Measurements from ENCODE around the gene SPO11.

Gene SPO11

DNA sequence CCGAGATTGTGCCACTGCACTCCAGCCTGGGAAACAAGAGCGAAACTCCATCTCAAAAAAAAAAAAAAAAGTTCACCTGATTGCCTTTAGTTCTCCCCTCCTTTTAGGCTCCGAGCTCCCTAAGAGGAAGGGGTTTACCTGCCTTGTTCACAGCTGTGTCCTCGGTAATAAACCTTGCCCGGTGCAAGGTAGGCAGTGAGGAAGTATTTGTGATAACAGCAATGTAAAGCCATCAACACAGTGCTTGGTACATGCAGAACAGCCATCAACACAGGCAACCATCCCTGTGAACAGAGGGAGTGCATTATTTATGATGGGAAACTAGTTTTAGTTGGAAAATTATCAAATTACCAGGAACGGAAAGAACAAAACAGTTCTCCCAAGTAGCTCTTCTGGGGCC is 1.8 kb upstream of the SPO11 start:
- TF ChIP-seq, protein P1, sequence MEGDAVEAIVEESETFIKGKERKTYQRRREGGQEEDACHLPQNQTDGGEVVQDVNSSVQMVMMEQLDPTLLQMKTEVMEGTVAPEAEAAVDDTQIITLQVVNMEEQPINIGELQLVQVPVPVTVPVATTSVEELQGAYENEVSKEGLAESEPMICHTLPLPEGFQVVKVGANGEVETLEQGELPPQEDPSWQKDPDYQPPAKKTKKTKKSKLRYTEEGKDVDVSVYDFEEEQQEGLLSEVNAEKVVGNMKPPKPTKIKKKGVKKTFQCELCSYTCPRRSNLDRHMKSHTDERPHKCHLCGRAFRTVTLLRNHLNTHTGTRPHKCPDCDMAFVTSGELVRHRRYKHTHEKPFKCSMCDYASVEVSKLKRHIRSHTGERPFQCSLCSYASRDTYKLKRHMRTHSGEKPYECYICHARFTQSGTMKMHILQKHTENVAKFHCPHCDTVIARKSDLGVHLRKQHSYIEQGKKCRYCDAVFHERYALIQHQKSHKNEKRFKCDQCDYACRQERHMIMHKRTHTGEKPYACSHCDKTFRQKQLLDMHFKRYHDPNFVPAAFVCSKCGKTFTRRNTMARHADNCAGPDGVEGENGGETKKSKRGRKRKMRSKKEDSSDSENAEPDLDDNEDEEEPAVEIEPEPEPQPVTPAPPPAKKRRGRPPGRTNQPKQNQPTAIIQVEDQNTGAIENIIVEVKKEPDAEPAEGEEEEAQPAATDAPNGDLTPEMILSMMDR (IDR thresholded peaks at IDR 0.05; ENCODE audit: low read depth, low read length, missing control alignments), result no peak
- H3K4me3 ChIP-seq (ENCODE audit: low read depth, low read length), result no peak overlapping the region
- DNase-seq (ENCODE audit: low read depth), result no peak
- in situ Hi-C loops (cut with HindIII; ENCODE audit: low sequenced_read_pairs), result no loop called here

DNA sequence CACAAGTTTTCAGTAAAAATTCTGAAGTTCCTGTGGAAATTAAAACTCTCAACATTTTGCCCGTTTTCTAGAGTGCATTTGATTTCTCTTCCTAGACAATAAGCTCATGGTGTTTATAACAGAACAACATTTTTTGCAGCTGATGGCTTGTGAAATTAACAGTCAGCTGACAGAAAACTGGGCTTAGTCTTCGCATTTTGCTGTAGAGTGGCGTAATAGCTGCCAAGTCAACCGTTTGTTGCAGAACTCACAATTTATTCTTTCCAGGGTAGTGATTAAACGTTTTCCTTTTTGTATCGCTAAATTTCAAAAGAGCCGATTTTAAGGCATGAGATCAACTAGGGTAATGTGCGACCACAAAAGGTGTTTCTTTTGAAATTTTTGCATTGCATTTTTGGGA is 1.4 kb downstream of the SPO11 start:
- TF ChIP-seq, protein P1 (IDR thresholded peaks at IDR 0.05; ENCODE audit: low read depth, low read length, missing control alignments), result no peak
- no peak for DNase-seq (ENCODE audit: low read depth)
- no peak overlapping the region for H3K4me3 ChIP-seq (ENCODE audit: low read depth, low read length)
- in situ Hi-C loops (cut with HindIII; ENCODE audit: low sequenced_read_pairs), result no loop called here

DNA sequence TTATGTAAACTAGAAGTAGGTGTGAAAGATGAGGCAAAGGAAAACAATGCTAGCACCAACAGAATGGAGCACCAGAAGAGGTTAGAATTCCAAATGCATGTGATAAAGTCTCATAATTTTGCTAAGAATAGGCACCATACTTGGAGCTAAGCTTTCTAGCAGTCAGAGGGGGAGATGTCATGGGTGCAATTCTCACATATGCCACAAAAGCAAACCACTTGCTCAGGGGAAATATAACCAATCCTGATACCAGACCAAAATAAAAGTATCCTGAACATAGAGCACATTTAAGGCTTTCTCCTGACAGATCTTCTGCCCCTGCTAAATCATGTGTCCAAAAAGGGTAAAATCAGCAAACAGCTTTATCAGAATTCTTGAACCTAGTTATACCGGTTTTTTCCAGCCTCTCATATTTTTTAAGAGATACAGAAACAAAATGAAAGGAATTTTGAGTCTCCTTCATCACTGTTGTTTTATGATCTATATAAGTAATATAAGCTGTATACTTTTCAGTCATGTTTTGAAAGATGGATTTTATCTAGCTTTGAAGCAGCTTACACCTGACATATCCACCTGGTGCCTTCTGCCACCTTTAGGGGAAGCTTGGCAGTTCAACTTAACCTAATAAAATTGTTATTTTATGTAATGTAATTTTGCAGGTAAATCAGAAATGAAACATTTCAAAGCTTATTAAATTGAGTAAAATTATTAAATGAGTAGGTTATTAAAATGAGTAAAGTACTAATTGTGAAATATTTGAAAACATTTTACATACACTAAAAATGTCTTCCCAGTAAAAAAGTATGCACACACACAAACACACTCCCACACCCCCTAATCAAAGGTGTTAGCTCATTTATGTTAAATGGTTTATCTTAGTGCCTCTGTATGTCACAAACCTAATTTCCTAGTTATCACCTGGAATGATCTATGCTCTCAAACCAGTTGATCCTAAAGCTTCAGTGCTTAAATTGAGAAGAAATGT is 2.8 kb downstream of the SPO11 start:
- DNase-seq (ENCODE audit: low read depth), result no peak

DNA sequence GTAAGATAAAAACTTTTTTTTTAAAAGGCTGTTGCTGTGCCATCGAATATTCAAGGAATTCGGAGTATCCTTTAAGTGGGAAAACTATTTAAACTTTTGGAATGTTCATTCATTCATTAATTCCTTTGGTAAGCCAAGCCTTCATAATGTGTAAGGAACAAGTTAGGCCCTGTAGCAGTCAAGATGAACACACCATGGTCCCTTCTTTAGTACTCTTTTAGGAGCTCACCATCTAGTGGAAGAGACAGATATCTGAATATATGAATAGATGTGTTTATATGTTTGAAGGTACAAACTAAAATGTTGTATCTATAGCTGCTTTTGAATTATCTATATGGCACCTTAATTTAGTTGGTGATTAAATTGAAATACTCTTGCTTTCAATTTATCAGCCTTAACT is 5.8 kb downstream of the SPO11 start:
- TF ChIP-seq, protein P1 (IDR thresholded peaks at IDR 0.05; ENCODE audit: low read depth, low read length, missing control alignments), result no peak
- H3K4me3 ChIP-seq (ENCODE audit: low read depth, low read length), result no peak overlapping the region
- DNase-seq (ENCODE audit: low read depth), result no peak
- in situ Hi-C loops (cut with HindIII; ENCODE audit: low sequenced_read_pairs), result no loop called here

More for the DNA sequence above, 2.8 kb downstream of the SPO11 start:
- in situ Hi-C loops (cut with HindIII; ENCODE audit: low sequenced_read_pairs), result no loop called here
- no peak overlapping the region for H3K4me3 ChIP-seq (ENCODE audit: low read depth, low read length)
- TF ChIP-seq, protein P1 (IDR thresholded peaks at IDR 0.05; ENCODE audit: low read depth, low read length, missing control alignments), result peak; percentile 12

DNA sequence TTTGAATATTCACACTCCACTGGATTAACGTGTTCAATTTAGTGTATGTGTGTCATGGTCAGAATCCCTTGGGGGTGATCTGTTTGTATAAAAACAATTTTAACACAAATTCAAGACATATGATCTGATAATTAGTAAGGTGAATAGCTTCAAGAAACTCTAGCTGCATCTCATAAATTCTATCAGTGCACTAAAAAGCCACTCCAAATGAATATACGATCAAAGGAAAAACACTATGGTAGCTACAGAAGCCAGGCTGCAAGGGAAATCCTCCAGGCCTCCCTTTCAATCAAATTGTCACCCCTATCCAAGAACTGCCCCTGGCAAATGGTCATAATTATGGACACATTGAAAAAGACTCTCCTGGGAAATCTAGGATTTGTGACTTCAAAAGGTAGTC is 12.1 kb downstream of the SPO11 start:
- DNase-seq (ENCODE audit: low read depth), result no peak
- TF ChIP-seq, protein P1 (IDR thresholded peaks at IDR 0.05; ENCODE audit: low read depth, low read length, missing control alignments), result no peak
- in situ Hi-C loops (cut with HindIII; ENCODE audit: low sequenced_read_pairs), result no loop called here
- no peak overlapping the region for H3K4me3 ChIP-seq (ENCODE audit: low read depth, low read length)

DNA sequence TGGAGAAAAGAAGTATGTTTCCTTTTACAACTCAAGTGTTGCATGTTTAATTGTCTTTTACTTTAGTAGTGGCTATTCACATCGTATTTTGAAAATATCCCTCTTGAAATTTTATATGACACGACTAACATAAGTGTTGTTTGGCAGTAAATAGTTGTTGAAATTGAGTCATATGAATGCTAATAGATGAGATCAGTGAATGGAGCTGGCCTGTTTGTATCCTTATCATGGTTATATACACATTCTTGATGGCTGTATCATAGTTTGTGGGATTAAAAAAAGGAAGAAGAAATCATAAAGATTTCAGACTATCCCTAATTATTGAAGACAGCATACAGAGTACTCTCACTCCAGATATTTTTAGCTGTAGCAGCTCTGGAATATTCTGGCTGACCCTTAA is 13.2 kb downstream of the SPO11 start:
- DNase-seq (ENCODE audit: low read depth), result no peak
- in situ Hi-C loops (cut with HindIII; ENCODE audit: low sequenced_read_pairs), result no loop called here
- H3K4me3 ChIP-seq (ENCODE audit: low read depth, low read length), result no peak overlapping the region
- TF ChIP-seq, protein P1 (IDR thresholded peaks at IDR 0.05; ENCODE audit: low read depth, low read length, missing control alignments), result no peak

All from astrocyte of the cerebellum (primary cell).